Erythroblast (primary cell): ENCODE results near the gene SDC1.
"Not testable (repeated sequence)": the region's sequence is repeated elsewhere in the genome, so short reads cannot be mapped to it uniquely, and the experiment has no call there.

Experiments used
- DNase-seq, 2 experiments: peaks; one replicate each; lab custom pipeline; 2025; lab: John Stamatoyannopoulos, UW
- GATA1 ChIP-seq: IDR thresholded peaks from 2 replicates; pipeline ENCODE4 v1.6.1; 2011; ENCODE audit warnings: low read depth, mild to moderate bottlenecking, control low read depth, low read length, moderate library complexity
- POLR2A ChIP-seq: IDR thresholded peaks from 2 replicates; pipeline ENCODE4 v1.6.1; 2011; ENCODE audit warnings: mild to moderate bottlenecking, low read length

Gene SDC1, protein sequence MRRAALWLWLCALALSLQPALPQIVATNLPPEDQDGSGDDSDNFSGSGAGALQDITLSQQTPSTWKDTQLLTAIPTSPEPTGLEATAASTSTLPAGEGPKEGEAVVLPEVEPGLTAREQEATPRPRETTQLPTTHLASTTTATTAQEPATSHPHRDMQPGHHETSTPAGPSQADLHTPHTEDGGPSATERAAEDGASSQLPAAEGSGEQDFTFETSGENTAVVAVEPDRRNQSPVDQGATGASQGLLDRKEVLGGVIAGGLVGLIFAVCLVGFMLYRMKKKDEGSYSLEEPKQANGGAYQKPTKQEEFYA

DNA sequence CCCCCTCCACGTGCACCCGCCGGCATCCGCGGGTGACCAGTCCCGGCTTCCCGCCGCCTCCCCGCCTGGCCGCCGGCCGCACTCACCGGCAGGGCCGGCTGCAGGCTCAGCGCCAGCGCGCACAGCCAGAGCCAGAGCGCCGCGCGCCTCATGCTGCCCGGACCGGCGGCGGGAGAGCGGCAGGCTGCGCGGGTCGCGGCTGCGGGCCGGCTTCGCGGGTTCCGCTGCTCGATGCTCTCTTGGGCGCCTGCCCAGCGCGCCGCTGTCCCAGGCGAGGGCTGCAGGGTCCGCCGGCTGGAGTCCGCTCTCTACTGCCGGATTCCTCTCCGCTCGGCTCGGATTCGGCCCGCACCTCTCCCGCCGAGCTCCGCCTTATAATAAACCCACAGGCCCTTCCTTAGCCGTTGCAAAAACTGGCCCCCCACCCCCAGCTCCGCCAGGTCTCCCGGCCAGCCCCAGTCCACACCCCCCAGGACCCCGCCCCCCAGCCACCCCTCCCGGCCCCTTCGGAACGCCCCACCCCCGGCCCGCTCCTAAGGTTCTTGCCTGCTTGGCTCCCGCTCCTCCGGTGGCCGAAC, at the start of gene SDC1:
Gene SDC1 (minus strand): TSS at position 415 of the 578 bp plus-strand sequence. CDS start 263 bp downstream, at position 152.
- TF ChIP-seq POLR2A (no peak), GATA1 (no peak)
- peak; percentile 24 to 39 for DNase-seq

DNA sequence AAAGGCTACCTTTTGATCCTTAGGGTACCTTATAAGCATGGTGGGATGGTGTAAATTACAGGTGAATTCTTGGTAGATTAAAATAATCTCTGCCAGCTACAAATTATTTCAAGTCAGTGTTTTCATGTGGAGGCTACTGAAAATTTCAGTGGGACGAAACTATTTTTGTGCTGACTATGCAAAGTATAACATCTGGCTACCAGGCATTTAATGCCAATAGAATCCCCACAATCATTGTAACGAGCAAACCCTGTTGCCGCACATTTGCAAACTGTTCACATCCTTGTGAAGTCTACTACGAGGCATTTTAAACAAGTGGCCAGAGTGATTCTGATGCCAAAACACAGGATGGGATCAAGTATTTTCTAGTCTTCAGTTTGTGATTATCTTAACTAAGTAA, 48.1 kb upstream of the SDC1 start:
- TF ChIP-seq POLR2A: no peak
- no peak for TF ChIP-seq GATA1
- no peak for DNase-seq

DNA sequence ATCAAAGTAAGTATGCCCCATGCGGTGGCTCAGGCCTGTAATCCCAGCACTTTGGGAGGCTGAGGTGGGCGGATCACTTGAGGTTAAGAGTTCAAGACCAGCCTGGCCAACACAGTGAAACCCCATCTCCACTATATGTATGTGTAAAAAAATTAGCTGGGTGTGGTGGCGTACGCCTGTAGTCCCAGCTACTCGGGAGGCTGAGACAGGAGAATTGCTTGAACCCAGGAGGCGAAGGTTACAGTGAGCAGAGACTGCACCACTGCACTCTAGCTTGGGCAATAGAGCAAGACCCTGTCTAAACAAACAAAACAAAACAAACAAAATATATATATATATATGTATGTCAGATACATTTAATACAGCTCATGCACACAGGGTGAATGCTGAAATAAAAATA, 43.4 kb upstream of the SDC1 start:
- not testable (repeated sequence) for DNase-seq

DNA sequence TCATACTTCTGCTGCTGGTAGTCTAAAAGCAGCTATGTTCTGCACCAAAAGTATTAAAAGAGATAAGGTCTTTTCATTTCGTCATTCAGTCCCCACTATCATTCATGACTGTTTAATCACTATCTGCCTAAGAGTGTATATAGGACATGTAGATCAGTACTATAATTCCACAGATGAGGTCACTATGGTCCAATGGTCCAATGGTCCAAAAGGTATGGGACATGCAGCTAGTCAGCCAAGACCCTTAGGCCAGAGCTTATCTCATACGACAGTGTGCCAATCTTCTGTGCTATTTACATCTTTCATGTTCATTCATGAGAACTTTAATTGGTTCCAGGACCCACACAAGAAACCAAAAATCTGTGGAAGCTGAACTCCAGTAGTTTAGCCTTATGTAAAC, 42.6 kb upstream of the SDC1 start:
- no peak for DNase-seq
- TF ChIP-seq GATA1 (no peak), POLR2A (no peak)

DNA sequence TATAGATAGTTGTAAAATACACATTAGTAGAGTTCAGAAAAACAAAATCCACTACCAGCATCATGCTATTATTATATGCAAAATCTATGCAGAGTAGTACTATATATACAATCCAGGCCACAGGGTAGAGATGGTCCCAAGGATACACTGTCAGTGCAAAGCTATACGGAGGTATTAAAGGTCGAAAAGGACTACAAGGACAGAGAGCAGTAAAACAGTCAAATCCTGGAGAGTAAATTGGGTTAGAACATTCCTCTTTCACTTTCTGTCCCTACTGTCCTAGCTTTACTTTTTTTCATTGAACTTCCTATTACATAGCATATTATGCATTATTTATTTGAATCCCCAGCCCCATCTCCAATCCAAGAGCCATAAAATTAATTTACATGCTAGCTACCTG, 39.7 kb upstream of the SDC1 start:
- DNase-seq: no peak
- TF ChIP-seq GATA1 (no peak), POLR2A (no peak)

DNA sequence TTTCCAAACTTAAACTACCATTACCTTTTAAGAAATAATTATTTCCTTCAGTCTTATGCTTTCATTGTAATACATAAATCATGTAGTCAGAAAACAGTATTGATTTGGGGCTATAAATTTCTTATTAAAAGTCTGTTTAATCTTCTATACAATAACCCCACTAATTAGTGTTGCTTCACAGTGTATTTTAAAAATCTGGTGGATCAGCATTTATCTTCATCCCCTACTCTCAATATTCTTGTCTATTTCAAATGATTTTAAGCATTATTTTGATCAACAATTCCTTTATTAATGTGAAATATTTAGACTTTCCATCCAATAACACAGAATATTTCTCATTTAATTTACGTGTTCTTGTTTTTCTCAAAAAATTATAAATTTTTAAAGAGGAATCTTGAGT, 32.5 kb upstream of the SDC1 start:
- DNase-seq: no peak
- TF ChIP-seq GATA1 (no peak), POLR2A (no peak)

DNA sequence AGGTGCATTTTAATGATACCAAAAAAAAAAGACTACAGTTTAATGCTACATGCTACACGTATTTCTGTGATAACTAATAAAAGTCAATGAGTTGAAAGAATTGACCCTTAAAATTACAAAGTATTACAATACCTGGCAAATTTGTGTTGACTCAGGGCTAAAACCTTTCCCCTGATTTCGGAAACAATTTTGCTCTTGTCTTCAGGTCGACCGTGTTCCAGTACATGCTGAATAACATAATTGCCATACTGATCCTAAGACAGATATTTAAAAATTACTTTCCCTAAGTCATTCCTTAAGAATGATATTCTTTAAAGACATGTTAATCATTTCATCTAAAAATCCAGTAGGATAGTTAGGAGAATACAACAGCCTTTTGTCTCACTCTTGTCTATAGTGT, 29.8 kb upstream of the SDC1 start:
- TF ChIP-seq POLR2A: no peak
- no peak for TF ChIP-seq GATA1
- DNase-seq: no peak

DNA sequence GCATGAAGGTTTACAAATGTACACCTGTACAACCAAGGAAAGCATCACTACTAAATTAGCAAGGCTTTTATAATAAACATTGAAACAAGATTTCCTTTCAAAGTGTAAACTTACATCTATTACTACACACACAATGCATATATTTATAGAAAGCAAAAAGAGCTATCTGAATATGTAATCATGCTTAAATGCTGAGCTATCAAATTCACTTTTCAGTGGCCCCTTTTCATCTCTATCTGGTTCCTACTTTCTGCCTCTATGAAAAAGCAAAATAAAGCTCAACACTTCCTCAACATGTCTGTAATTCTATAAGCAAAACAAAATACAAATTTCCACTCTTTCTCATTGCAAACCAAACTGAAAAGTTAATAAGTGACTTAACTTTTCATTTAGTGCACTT, 25.5 kb upstream of the SDC1 start:
- no peak for DNase-seq
- no peak for TF ChIP-seq POLR2A
- no peak for TF ChIP-seq GATA1

DNA sequence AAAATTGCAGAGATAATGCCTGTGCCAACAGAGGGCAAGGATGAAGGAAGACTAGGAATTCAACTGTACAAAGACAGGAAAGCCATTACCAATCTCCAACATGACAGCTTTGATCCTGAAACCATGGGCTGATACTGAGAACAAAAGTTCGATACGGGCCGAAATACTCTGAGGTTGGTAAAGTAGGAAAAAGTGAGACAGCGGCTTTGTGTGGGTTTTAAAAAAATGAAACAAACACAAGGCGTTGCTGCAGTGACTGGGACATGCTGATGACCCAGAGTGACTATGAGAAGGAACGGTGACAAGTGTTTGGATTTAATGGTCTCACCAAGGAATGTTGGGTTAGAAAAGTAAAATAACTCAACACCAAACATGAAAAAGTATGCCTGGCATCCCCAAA, 24.2 kb upstream of the SDC1 start:
- TF ChIP-seq GATA1 (no peak), POLR2A (no peak)
- no peak for DNase-seq

DNA sequence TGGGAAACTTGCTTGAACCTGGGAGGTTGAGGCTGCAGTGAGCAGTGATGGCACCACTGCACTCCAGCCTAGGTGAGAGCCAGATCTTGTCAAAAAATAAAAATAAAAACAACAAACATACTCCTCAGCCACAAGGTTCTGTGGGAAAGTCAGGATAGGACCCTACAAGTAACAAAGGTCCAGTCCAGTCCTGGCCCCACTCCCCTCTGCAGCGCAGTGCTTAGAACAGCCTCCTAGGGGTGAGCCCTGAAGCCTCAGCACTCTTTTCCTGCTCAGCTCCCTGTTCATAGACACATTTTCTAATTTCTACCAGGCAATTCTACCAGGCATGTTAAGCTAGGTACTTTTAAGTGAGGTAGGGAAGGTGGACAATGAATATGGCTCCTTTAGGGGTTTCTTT, 22.2 kb upstream of the SDC1 start:
- no peak for TF ChIP-seq POLR2A
- no peak for DNase-seq

DNA sequence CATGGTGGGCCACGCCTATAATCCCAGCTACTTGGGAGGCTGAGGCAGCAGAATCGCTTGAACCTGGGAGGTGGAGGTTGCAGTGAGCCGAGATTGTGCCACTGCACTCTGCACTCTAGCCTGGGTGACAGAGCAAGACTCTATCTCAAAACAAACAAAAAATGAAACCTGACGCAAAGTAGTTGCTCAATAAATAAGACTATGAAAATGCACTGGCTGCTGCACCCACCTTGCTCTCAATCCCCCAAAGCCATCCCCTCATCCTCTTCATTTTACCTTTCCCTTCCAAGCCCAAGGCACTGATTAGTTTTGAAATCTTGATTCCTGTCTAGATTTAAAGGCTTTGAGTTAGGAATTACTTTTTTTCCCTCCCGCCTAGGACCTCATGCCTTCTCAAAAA, 18.7 kb upstream of the SDC1 start:
- DNase-seq: not testable (repeated sequence)

DNA sequence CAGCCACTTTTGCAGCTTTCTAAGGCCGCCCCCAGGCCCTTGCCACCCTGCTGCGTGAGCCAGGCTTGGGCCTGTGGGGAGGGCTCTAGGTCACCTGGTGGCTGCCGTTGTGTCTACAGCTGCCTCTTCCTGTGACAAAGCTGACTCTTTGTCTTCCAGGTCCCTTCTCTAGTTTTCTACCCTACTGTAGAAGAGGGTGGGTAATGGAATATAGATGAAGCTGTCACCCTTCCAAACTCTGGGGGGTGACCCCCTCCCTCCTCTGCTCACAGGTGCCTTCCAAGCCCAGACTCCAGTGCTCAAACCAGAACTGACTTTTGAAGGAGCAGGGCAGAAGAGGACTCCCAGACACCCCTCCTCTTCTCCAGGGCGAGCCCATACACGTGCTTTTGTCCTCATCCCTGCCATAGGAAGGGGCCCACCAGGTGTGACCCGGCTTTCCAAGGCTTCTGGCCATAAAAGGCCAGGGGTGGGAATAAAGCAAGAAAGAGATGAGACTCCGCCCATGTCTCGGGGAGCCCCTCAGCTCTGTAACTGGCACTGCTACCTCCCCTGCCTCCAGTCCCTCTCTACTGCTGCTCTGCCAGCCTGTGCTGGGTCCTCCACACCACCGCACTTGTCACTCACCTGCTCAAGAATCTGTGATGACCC, 17.9 kb upstream of the SDC1 start:
- no peak for TF ChIP-seq GATA1
- no peak for TF ChIP-seq POLR2A
- DNase-seq: no peak

DNA sequence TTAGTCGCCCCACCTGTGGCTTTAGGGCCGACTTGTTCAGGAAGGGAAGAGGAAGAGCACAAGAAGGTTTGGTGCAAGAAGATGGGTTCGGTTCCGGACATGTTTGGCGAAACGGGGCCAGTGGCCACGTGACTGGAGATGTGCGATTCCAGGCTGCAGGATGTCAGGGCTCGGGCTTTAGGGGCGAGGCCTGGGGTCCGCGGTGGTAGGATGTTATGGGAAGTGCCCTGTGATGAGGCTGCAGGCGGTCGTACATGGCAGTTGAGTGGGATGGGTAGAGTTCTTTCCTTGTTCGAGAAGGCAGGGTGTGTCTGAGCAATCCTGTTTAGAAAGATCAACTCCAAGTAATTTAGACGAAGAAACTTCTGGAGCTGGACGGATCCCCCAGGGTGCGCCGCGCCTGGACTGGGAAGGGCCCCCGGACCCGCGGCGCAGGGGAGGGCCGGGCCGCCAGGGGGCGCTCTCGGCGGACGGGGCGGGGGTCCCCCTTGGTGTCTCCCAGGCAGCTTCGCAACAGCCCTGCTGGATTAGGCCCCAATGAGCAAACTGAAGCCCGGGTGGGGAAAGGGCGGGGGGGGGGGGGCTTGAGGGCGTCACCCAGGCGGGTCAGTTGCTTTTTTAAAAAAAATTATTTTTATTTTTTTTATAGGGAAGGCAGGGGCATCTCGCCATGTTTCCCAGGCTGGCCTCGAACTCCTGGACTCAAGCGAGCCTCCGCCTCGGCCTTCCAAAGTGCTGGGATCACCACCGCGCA, 17.2 kb upstream of the SDC1 start:
- TF ChIP-seq POLR2A: no peak
- TF ChIP-seq GATA1: no peak
- DNase-seq: peak; percentile 43 to 61

DNA sequence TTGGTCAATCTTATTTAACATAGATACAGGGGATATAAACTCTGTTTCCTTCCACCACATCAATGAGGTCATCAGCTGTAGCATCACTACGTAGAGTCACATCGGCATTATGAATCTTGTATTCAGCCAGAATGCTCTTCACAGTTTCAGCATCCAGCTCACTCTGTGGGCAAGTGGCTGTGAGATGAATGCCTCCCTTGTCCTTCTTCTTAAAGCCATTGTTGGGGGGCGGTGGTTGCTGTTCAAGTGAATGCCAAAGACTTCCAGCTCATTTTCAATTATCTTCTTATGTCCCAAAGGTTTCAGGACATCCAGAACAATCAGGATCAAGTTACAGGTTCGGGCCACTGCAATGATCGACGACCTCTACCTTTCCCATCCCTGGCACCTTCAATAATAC, 15.4 kb upstream of the SDC1 start:
- DNase-seq: not testable (repeated sequence)

DNA sequence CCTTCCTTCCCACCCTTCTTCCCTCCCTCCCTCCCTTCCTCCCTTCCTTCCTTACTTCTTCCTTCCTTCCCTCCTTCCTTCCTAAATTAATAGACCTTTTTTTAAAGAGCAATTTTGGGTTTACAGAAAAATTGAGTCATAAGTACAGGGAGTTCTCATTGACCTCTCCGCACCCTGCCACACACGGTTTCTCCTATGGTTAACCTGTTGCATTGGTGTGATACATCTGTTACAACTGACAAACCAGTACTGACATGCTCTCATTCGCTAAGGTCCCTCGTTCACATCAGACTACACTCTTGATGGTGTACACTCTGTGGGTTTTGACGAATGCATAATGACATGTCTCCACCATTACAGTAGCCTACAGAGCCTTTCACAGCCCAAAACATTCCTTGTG, 11.6 kb upstream of the SDC1 start:
- TF ChIP-seq GATA1: no peak
- no peak for TF ChIP-seq POLR2A
- DNase-seq: no peak
